Ishikawa (cell line): Measurements from ENCODE around the gene HRC.

Experiments
- CEBPB ChIP-seq: IDR thresholded peaks from 2 replicates; pipeline ENCODE4 v1.6.1; 2012
- CREB1 ChIP-seq: IDR thresholded peaks from 2 replicates; pipeline ENCODE4 v1.6.1; 2012; ENCODE audit warnings: low read depth
- EGR1 ChIP-seq: IDR thresholded peaks from 2 replicates; pipeline ENCODE4 v1.6.1; 2012
- EP300 ChIP-seq: IDR thresholded peaks from 2 replicates; pipeline ENCODE4 v1.6.1; 2012; ENCODE audit warnings: borderline replicate concordance
- MAX ChIP-seq: IDR thresholded peaks from 2 replicates; pipeline ENCODE4 v1.6.1; 2012
- RAD21 ChIP-seq: IDR thresholded peaks from 2 replicates; pipeline ENCODE4 v1.6.1; 2012; ENCODE audit warnings: low read depth
- REST ChIP-seq: IDR thresholded peaks from 2 replicates; pipeline ENCODE4 v1.6.1; 2012; ENCODE audit warnings: low read depth, mild to moderate bottlenecking
- TAF1 ChIP-seq: IDR thresholded peaks from 2 replicates; pipeline ENCODE4 v1.6.1; 2012; ENCODE audit warnings: low read depth, mild to moderate bottlenecking
- TEAD4 ChIP-seq: IDR thresholded peaks from 2 replicates; pipeline ENCODE4 v1.6.1; 2012
- USF1 ChIP-seq: IDR thresholded peaks from 2 replicates; pipeline ENCODE4 v1.6.1; 2012
- ZBTB7A ChIP-seq: IDR thresholded peaks from 2 replicates; pipeline ENCODE4 v1.6.1; 2012; ENCODE audit warnings: low read depth

- no peak for TF ChIP-seq REST
- no peak for TF ChIP-seq EP300
- TF ChIP-seq RAD21, result no peak
- TF ChIP-seq MAX, result no peak
- no peak for TF ChIP-seq USF1
- no peak for TF ChIP-seq TEAD4
- no peak for TF ChIP-seq CREB1
- TF ChIP-seq EGR1, result no peak
- TF ChIP-seq ZBTB7A, result no peak
- no peak for TF ChIP-seq TAF1
- no peak for TF ChIP-seq CEBPB
These were observed 5.4 kb upstream of the HRC start for GRCh38 chr19:49160450-49161189.
